BE2C (cell line): ENCODE measurements around the gene RGS8.

Experiments used
- DNase-seq: peaks from one replicate; pipeline ENCODE4 v3.0.0-alpha.2; 2020
- H3K27me3 ChIP-seq: fragments of 250-450 bp; sonication (Bioruptor Pico); 2 replicates; pipeline ENCODE4 v1.5.1; 2020; ENCODE audit warnings: mild to moderate bottlenecking
- H3K36me3 ChIP-seq: fragments of 250-450 bp; sonication (Bioruptor Pico); 2 replicates; pipeline ENCODE4 v1.5.1; 2020; ENCODE audit warnings: mild to moderate bottlenecking
- H3K4me1 ChIP-seq: fragments of 250-450 bp; sonication (Bioruptor Pico); 2 replicates; pipeline ENCODE4 v1.5.1; 2020
- H3K4me3 ChIP-seq: 2 replicates; pipeline ENCODE4 v1.5.1; 2011; ENCODE audit warnings: low read depth, low read length
- H3K9me3 ChIP-seq: fragments of 250-450 bp; sonication (Bioruptor Pico); 2 replicates; pipeline ENCODE4 v1.5.1; 2020
- CTCF ChIP-seq: IDR thresholded peaks from 2 replicates; pipeline ENCODE4 v1.5.1; 2012; ENCODE audit warnings: mild to moderate bottlenecking, low read depth, low read length

The RGS8 gene

GRCh38 chr1:182715531-182715930 is 31.1 kb upstream of the RGS8 start:
- Histone ChIP-seq H3K4me3 (no peak overlapping the region), H3K36me3 (no peaks in the 10 kb centered on the region), H3K9me3 (no peaks in the 10 kb centered on the region), H3K27me3 (no peaks in the 10 kb centered on the region), H3K4me1 (peaks cover 11% of the 10 kb centered on the region)
- DNase-seq, result no peak
- TF ChIP-seq CTCF, result no peak

GRCh38 chr1:182714546-182714945 is 30.2 kb upstream of the RGS8 start:
- Histone ChIP-seq H3K4me3 (no peak overlapping the region), H3K27me3 (no peaks in the 10 kb centered on the region), H3K36me3 (no peaks in the 10 kb centered on the region), H3K4me1 (peaks cover 11% of the 10 kb centered on the region), H3K9me3 (no peaks in the 10 kb centered on the region)
- TF ChIP-seq CTCF, result no peak
- DNase-seq, result no peak

DNA sequence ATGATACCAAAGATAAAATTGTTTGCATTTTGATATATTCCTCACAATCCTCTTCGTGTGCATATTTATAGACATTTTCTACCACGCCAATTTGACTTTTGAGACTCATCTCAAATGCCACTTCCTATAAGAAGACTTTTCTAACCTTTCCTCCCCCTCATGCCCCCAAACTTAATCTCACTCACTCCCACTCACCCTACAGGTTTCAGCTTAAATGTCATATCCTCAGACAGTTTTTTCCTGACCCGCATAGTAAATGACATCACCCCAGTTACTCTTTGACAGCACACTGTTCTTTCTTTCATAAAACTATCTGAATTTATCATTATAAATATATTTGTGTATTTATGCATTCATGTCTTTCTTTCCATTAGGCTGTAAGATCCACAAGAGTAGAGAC is 29.6 kb upstream of the RGS8 start:
- H3K4me3 ChIP-seq, result no peak overlapping the region
- H3K4me1 ChIP-seq, result peaks cover 11% of the 10 kb centered on the region
- no peak for DNase-seq
- no peaks in the 10 kb centered on the region for H3K9me3 ChIP-seq
- H3K27me3 ChIP-seq, result no peaks in the 10 kb centered on the region
- no peaks in the 10 kb centered on the region for H3K36me3 ChIP-seq
- no peak for TF ChIP-seq CTCF

GRCh38 chr1:182713492-182713891 is 29.1 kb upstream of the RGS8 start:
- Histone ChIP-seq H3K36me3 (no peaks in the 10 kb centered on the region), H3K9me3 (no peaks in the 10 kb centered on the region), H3K4me3 (no peak overlapping the region), H3K27me3 (no peaks in the 10 kb centered on the region), H3K4me1 (peaks cover 11% of the 10 kb centered on the region)
- no peak for TF ChIP-seq CTCF
- no peak for DNase-seq

GRCh38 chr1:182709855-182710254 is 25.5 kb upstream of the RGS8 start:
- no peak for TF ChIP-seq CTCF
- no peaks in the 10 kb centered on the region for H3K27me3 ChIP-seq
- H3K9me3 ChIP-seq, result no peaks in the 10 kb centered on the region
- no peaks in the 10 kb centered on the region for H3K36me3 ChIP-seq
- H3K4me1 ChIP-seq, result peaks cover 11% of the 10 kb centered on the region
- H3K4me3 ChIP-seq, result no peak overlapping the region
- no peak for DNase-seq

DNA sequence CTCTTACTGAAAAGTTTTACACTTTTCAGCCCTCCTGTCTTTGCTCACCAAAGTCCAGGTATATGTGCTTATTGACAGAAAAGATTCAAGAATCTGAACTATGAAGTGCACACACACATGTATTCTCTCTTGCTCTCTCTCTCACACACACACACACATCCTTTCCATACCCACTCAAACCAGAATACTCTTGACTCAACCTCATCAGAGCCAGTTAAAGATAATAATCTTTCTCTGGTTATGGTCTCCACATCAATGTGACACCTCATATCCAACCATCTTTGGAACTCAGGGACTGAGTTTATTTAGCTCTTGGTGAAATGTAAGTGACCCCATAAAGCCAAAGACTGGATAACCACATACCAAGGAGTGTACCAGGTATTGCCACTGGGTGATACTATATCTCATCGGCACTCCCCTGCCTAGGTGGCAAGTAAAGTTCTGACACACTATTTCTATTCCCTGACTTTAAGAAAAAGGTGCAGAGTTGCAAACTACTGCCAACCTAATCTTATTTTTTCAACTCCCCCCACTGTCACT is 24.9 kb upstream of the RGS8 start:
- H3K9me3 ChIP-seq, result no peaks in the 10 kb centered on the region
- no peak overlapping the region for H3K4me3 ChIP-seq
- H3K27me3 ChIP-seq, result no peaks in the 10 kb centered on the region
- no peak for TF ChIP-seq CTCF
- DNase-seq, result no peak
- H3K4me1 ChIP-seq, result peaks cover 16% of the 10 kb centered on the region
- no peaks in the 10 kb centered on the region for H3K36me3 ChIP-seq
